DOHH2 (cell line): ENCODE results near the gene TNFRSF6B.

ENCODE experiments used
- H3F3A ChIP-seq: fragments of 200-600 bp; sonication (generic), shearing (Covaris generic); 2 replicates; pipeline ENCODE4 v1.6.0; 2016; ENCODE audit warnings: antibody characterized with exemption, mild to moderate bottlenecking; ENCODE audit not compliant: control insufficient read depth, insufficient read depth
- H3K27ac ChIP-seq: fragments of 200-600 bp; sonication (generic); 2 replicates; pipeline ENCODE4 v1.5.1; 2014; ENCODE audit warnings: low read depth, mild to moderate bottlenecking, low read length, moderate library complexity
- H3K27me3 ChIP-seq: fragments of 200-600 bp; sonication (generic); 2 replicates; pipeline ENCODE4 v1.6.1; 2014; ENCODE audit warnings: mild to moderate bottlenecking, low read length, mixed read lengths; ENCODE audit not compliant: control insufficient read depth
- H3K36me3 ChIP-seq: fragments of 200-600 bp; sonication (generic); 2 replicates; pipeline ENCODE4 v1.6.1; 2014; ENCODE audit warnings: mild to moderate bottlenecking, low read length, moderate library complexity, mixed read lengths; ENCODE audit not compliant: control insufficient read depth
- H3K4me1 ChIP-seq: fragments of 200-600 bp; sonication (generic); 2 replicates; pipeline ENCODE4 v1.6.1; 2014; ENCODE audit warnings: mild to moderate bottlenecking, low read length, mixed read lengths; ENCODE audit not compliant: control insufficient read depth
- H3K4me2 ChIP-seq: fragments of 200-600 bp; sonication (generic); 2 replicates; pipeline ENCODE4 v1.6.0; 2014; ENCODE audit warnings: mild to moderate bottlenecking, low read length, moderate library complexity
- H3K4me3 ChIP-seq: fragments of 200-600 bp; sonication (generic); 2 replicates; pipeline ENCODE4 v1.5.1; 2014; ENCODE audit warnings: mild to moderate bottlenecking, low read length, mixed read lengths
- H3K79me2 ChIP-seq: fragments of 200-600 bp; sonication (generic); 2 replicates; pipeline ENCODE4 v1.6.1; 2014; ENCODE audit warnings: mild to moderate bottlenecking, low read length, mixed read lengths; ENCODE audit not compliant: control insufficient read depth
- H3K9me2 ChIP-seq: fragments of 200-600 bp; sonication (generic); replicated peaks from 2 replicates; pipeline ENCODE4 v1.6.1; 2014; ENCODE audit warnings: mild to moderate bottlenecking, low read length, mixed read lengths; ENCODE audit not compliant: control insufficient read depth
- H3K9me3 ChIP-seq: fragments of 200-600 bp; sonication (generic); 2 replicates; pipeline ENCODE4 v1.6.1; 2014; ENCODE audit warnings: antibody characterized with exemption, low read length, mixed read lengths; ENCODE audit not compliant: control insufficient read depth, insufficient read depth
- H4K20me1 ChIP-seq: fragments of 200-600 bp; sonication (generic); 2 replicates; pipeline ENCODE4 v1.6.0; 2014; ENCODE audit warnings: low read depth, mild to moderate bottlenecking, antibody characterized with exemption, low read length, moderate library complexity; ENCODE audit not compliant: control insufficient read depth, insufficient read depth
- EZH2phosphoT487 ChIP-seq: fragments of 200-600 bp; sonication (generic); IDR thresholded peaks from 2 replicates; pipeline ENCODE4 v1.6.1; 2017; ENCODE audit warnings: borderline replicate concordance, mild to moderate bottlenecking, antibody characterized with exemption, low read length, moderate library complexity, mixed read lengths
- TF ChIP-seq, protein P1 (sequence below): fragments of 200-600 bp; sonication (generic); IDR thresholded peaks from one replicate; pipeline ENCODE4 v1.5.1; 2014; ENCODE audit warnings: antibody characterized with exemption, mild to moderate bottlenecking, low read depth, low read length; ENCODE audit not compliant: poor library complexity, severe bottlenecking

Gene TNFRSF6B

DNA sequence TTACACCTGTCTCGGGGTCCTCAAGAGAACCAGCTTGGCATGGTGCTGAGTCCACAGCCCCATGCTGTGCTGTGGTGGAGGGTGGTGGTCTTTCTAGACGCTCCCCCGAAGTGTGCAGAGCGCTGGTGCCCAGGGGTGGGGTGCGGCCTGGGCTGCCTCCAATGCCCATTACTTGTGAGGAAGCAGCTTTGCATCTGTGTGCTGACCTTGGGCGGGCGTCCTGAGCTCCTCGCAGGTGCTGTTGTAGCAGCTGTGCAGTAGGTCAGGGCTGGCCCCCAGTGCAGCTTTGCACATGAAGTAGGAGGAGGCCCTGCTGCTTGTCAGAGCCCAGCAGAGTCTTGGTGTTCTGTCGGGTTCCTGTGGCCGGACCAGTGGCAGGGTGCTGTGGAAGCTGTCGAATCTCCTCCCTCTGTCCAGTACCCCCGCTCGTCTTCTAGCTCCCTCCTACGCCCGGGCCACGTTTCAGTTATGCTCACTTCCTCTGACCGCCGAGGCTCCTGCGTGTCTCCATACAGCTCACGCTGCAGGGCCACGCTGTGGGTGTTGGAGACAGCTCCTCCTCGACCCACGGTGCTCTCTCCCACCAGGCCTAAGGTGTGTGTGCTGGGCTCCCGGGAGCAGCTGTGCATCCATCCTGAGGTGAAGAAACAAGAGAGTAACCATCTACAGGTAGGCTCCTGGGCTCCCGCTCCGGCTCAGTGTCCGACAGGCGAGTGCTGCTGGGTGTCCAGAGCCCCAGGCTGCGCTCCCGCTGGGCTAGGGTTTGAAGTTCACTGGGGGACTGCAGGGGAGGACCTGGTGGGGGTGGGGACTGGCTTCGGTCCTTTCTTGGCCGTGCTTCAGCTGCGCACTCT is 34.3 kb upstream of the TNFRSF6B start:
- Histone ChIP-seq H3K4me2 (no peak overlapping the region), H3K4me3 (no peak overlapping the region), H3K79me2 (peaks cover 23% of the 10 kb centered on the region), H3K9me2 (no peaks in the 10 kb centered on the region), H3K27me3 (no peaks in the 10 kb centered on the region), H3K4me1 (peaks cover 15% of the 10 kb centered on the region), H3K9me3 (no peaks in the 10 kb centered on the region), H3K27ac (no peak overlapping the region), H3F3A (no peaks in the 10 kb centered on the region), H3K36me3 (peaks cover 44% of the 10 kb centered on the region), H4K20me1 (peaks cover 8% of the 10 kb centered on the region; the same call in 1 of the 2 replicates)
- TF ChIP-seq, protein P1, sequence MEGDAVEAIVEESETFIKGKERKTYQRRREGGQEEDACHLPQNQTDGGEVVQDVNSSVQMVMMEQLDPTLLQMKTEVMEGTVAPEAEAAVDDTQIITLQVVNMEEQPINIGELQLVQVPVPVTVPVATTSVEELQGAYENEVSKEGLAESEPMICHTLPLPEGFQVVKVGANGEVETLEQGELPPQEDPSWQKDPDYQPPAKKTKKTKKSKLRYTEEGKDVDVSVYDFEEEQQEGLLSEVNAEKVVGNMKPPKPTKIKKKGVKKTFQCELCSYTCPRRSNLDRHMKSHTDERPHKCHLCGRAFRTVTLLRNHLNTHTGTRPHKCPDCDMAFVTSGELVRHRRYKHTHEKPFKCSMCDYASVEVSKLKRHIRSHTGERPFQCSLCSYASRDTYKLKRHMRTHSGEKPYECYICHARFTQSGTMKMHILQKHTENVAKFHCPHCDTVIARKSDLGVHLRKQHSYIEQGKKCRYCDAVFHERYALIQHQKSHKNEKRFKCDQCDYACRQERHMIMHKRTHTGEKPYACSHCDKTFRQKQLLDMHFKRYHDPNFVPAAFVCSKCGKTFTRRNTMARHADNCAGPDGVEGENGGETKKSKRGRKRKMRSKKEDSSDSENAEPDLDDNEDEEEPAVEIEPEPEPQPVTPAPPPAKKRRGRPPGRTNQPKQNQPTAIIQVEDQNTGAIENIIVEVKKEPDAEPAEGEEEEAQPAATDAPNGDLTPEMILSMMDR, result no peak
- TF ChIP-seq EZH2phosphoT487, result no peak

DNA sequence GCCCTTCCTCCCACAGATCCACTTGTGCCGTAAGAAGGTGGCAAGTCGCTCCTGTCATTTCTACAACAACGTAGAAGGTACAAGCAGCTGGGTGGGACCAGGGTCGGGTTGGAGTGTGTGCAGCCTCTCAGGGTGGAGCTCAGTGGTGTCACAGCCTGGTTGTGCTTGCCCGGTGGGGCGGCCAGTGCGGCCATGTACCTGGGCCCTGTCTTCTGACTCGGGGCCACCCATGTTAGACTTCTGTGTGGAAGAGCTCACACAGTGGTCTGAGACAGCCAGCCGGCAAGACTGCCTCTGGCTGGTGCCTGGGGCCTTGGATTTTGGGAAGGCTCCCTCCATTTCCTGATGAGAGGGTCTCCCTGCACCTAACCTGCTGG is 33.7 kb upstream of the TNFRSF6B start:
- Histone ChIP-seq H3K36me3 (peaks cover 50% of the 10 kb centered on the region), H4K20me1 (peaks cover 8% of the 10 kb centered on the region; the same call in 1 of the 2 replicates), H3K4me2 (no peak overlapping the region), H3K79me2 (peaks cover 23% of the 10 kb centered on the region), H3K9me2 (no peaks in the 10 kb centered on the region), H3F3A (no peaks in the 10 kb centered on the region), H3K9me3 (no peaks in the 10 kb centered on the region), H3K27ac (no peak overlapping the region), H3K27me3 (no peaks in the 10 kb centered on the region), H3K4me1 (peaks cover 9% of the 10 kb centered on the region), H3K4me3 (no peak overlapping the region)
- TF ChIP-seq EZH2phosphoT487, result no peak

GRCh38 chr20:63663332-63664066 is 33.0 kb upstream of the TNFRSF6B start:
- Histone ChIP-seq H3K4me3 (no peak overlapping the region), H3K4me1 (peaks cover 7% of the 10 kb centered on the region), H3F3A (no peaks in the 10 kb centered on the region), H3K9me2 (no peaks in the 10 kb centered on the region), H3K9me3 (no peaks in the 10 kb centered on the region), H4K20me1 (peaks cover 8% of the 10 kb centered on the region; the same call in 1 of the 2 replicates), H3K36me3 (peaks cover 57% of the 10 kb centered on the region), H3K27me3 (no peaks in the 10 kb centered on the region), H3K27ac (no peak overlapping the region), H3K79me2 (peaks cover 23% of the 10 kb centered on the region), H3K4me2 (no peak overlapping the region)
- no peak for TF ChIP-seq EZH2phosphoT487
- TF ChIP-seq, protein P1, result no peak
